MM.1S (cell line): ENCODE data around the gene MTHFD1L.
"Not testable (repeated sequence)": the region's sequence is repeated elsewhere in the genome, so short reads cannot be mapped to it uniquely, and the experiment has no call there.

Experiments used
- DNase-seq: peaks from one replicate; pipeline ENCODE4 v3.0.0-alpha.2; 2015
- H2AFZ ChIP-seq: fragments of 300-600 bp; sonication (generic); 2 replicates; pipeline ENCODE4 v1.6.0; 2016; ENCODE audit warnings: antibody characterized with exemption, low read length
- H3F3A ChIP-seq: fragments of 300-600 bp; sonication (generic); 2 replicates; pipeline ENCODE4 v1.6.1; 2016; ENCODE audit warnings: mild to moderate bottlenecking, antibody characterized with exemption, low read length, moderate library complexity, mixed read lengths; ENCODE audit not compliant: insufficient read depth
- H3K27ac ChIP-seq: fragments of 300-600 bp; sonication (generic); 2 replicates; pipeline ENCODE4 v1.5.1; 2016; ENCODE audit warnings: mild to moderate bottlenecking, low read length
- H3K27me3 ChIP-seq: fragments of 300-600 bp; sonication (generic); replicated peaks from 2 replicates; pipeline ENCODE4 v1.6.0; 2016; ENCODE audit warnings: low read length; ENCODE audit not compliant: insufficient read depth
- H3K36me3 ChIP-seq: fragments of 300-600 bp; sonication (generic); replicated peaks from 2 replicates; pipeline ENCODE4 v1.6.1; 2016; ENCODE audit warnings: mild to moderate bottlenecking, low read length, mixed read lengths; ENCODE audit not compliant: insufficient read depth
- H3K4me1 ChIP-seq: fragments of 300-600 bp; sonication (generic); 2 replicates; pipeline ENCODE4 v1.6.1; 2016; ENCODE audit warnings: low read length, mixed read lengths
- H3K4me2 ChIP-seq: fragments of 300-600 bp; sonication (generic); 2 replicates; pipeline ENCODE4 v1.6.0; 2016; ENCODE audit warnings: low read depth, low read length
- H3K4me3 ChIP-seq: fragments of 300-600 bp; sonication (generic); 2 replicates; pipeline ENCODE4 v1.5.1; 2016; ENCODE audit warnings: low read length, mixed read lengths
- H3K79me2 ChIP-seq: fragments of 300-600 bp; sonication (generic); 2 replicates; pipeline ENCODE4 v1.6.1; 2016; ENCODE audit warnings: mixed run types, low read length, mixed read lengths
- H3K9ac ChIP-seq: fragments of 300-600 bp; sonication (generic); 2 replicates; pipeline ENCODE4 v1.6.1; 2016; ENCODE audit warnings: low read length, mixed read lengths
- H3K9me2 ChIP-seq: fragments of 300-600 bp; sonication (generic); replicated peaks from 2 replicates; pipeline ENCODE4 v1.6.1; 2016; ENCODE audit warnings: mild to moderate bottlenecking, low read length, mixed read lengths; ENCODE audit not compliant: insufficient read depth
- H3K9me3 ChIP-seq: fragments of 300-600 bp; sonication (generic); replicated peaks from 2 replicates; pipeline ENCODE4 v1.6.1; 2016; ENCODE audit warnings: mild to moderate bottlenecking, low read length, mixed read lengths; ENCODE audit not compliant: insufficient read depth
- H4K20me1 ChIP-seq: fragments of 300-600 bp; sonication (generic); 2 replicates; pipeline ENCODE4 v1.6.1; 2016; ENCODE audit warnings: mild to moderate bottlenecking, low read length, moderate library complexity, mixed read lengths; ENCODE audit not compliant: insufficient read depth
- EZH2phosphoT487 ChIP-seq: fragments of 300-600 bp; sonication (generic); IDR thresholded peaks from 2 replicates; pipeline ENCODE4 v1.6.1; 2018; ENCODE audit warnings: antibody characterized with exemption, low read length
- TF ChIP-seq, protein P1 (sequence below): fragments of 300-600 bp; sonication (generic); IDR thresholded peaks from 2 replicates; pipeline ENCODE4 v1.5.1; 2016; ENCODE audit warnings: antibody characterized with exemption, low read length, mixed read lengths

Gene MTHFD1L

DNA sequence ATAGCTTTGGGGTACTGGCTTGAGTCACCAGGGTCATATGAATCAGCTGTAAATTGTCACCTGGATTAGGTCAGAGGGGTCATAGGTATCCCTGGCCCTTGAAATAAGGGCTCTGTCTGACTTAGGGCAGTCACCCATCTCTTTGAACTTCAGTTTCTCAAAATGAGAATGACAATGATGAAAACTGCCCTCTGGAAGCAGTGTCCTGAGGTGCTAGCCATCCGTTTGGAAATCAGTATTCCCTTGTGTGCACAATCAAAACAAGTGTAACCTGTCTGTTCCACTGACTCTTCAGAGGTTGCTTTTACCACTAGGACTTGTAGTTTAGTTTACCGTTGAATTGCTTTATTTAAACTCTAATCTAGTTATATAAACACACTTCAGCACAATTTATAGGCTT lies 259.7 kb downstream of the MTHFD1L start:
- not testable (repeated sequence) for H3K27ac ChIP-seq, H3K4me1 ChIP-seq, H3K4me2 ChIP-seq, H3F3A ChIP-seq, H2AFZ ChIP-seq, H3K9me3 ChIP-seq, H3K79me2 ChIP-seq, H3K9me2 ChIP-seq, H3K27me3 ChIP-seq, H3K36me3 ChIP-seq, H4K20me1 ChIP-seq, H3K9ac ChIP-seq, DNase-seq, H3K4me3 ChIP-seq

DNA sequence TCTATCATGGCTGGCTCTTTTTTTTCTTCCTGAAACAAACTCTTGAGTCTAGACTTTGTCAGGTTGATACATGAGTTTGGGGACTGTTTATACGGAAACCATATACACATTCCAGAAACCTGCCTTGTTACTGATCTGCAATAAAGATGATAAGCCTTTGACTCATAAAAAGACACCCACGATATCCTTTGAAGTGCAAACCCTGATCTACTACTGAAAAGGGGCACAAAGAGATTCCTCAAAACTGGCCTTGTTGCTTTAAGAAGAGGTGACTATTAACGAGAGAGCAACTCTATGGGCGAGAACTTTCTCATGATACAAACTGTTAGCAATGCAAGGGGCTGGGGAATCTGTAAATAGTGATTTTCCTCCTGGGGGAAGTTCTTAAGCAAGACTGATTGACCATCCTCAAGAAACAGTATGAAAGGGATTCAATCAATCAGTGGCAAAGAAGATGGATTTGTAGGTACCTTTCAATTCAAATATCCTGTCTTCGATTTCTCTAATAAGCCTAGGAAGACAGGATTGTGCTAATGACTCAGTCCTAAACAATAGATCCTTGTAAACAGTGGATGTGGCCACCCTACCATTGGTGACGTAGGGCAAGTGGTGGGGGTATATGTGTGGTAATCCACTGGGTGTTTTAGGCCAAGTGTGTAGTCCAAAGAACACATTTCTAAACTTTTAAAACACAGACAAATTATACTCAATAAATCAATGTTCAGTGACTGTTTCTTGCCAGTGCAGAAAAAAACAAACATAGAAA lies 260.3 kb downstream of the MTHFD1L start:
- not testable (repeated sequence) for H3F3A ChIP-seq, H3K4me3 ChIP-seq, H3K9me2 ChIP-seq, DNase-seq, H4K20me1 ChIP-seq, H3K4me1 ChIP-seq, H3K27me3 ChIP-seq, H3K4me2 ChIP-seq, H3K27ac ChIP-seq, H3K9me3 ChIP-seq, H3K9ac ChIP-seq, H2AFZ ChIP-seq, H3K79me2 ChIP-seq, H3K36me3 ChIP-seq

DNA sequence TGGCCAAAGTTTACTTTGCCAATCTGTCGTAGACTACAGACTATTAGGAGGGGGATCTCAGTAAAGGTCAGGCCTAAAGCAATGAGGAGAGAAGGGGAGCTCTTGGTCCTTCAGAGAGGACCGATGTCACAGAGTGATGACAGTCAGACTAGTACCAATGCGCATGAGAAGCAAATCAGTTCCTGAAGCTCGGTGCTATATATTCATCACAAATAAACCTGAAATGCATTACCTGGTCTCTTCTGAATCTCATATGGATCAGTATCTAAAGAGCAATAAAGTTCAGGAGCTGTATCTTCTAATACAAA lies 260.9 kb downstream of the MTHFD1L start:
- H3K4me1 ChIP-seq, H3K27ac ChIP-seq, H3K4me2 ChIP-seq, H3K27me3 ChIP-seq, H3K9me3 ChIP-seq, H3K9ac ChIP-seq, H2AFZ ChIP-seq, H3K9me2 ChIP-seq, H3F3A ChIP-seq, H3K36me3 ChIP-seq, H3K79me2 ChIP-seq, H4K20me1 ChIP-seq, DNase-seq, H3K4me3 ChIP-seq: not testable (repeated sequence)

DNA sequence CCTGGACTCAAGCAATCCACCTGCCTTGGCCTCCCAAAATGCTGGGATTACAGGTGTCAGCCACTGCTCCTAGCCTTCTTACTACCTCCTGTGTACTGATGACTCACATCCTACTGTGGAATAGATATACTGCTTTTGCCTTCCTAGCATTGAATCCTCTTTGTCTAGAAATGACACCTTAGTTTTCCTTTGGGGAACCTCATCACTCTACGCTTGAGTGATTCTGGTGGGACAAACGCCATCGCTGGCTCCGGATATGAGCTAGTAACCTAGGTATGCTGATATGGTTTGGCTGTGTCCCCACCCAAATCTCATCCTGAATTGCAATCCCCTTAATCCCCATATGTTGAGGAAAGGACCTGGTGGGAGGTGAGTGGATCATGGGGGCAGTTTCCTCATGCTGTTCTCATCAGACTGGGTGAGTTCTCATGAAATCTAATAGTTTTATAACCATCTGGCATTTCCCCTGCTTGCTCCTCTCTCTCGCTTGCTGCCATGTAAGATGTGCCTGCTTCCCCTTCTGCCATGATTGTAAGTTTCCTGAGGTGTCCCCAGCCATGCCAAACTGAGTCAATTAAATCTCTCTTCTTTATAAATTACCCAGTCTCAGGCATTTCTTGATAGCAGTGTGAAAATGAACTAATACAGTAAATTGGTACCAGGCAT lies 261.8 kb downstream of the MTHFD1L start:
- not testable (repeated sequence) for H3K9me3 ChIP-seq, H3K4me2 ChIP-seq, H3K79me2 ChIP-seq, H3K4me3 ChIP-seq, H3K27ac ChIP-seq, H3K27me3 ChIP-seq, H3K9ac ChIP-seq, H2AFZ ChIP-seq, H3K36me3 ChIP-seq, DNase-seq, H3F3A ChIP-seq, H3K9me2 ChIP-seq, H4K20me1 ChIP-seq, H3K4me1 ChIP-seq

DNA sequence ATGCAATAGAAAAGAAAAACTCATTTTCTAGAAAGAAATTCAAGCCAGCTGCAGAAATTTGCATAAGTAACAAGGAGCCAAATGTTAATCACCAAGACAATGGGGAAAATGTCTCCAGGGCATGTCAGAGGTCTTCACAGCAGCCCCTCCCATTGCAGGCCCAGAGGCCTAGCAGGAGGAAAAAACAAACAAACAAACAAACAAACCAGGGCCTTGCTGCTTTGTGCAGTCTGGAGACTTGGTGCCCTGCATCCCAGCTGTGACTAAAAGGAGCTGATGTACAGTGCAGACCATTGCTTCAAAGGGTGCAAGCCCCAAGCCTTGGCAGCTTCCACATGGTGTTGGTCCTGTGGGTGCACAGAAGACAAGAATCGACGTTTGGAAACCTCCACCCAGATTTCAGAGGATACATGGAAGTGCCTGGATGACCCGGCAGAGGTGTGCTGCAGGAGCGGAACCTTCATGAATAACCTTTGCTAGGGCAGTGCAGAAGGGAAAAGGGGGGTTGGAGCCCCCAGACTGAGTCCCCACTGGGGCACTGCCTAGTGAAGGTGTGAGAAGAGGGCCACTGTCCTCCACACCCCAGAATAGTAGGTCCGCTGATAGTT lies 263.4 kb downstream of the MTHFD1L start:
- H3K4me1 ChIP-seq: no peaks in the 10 kb centered on the region
- no peak for DNase-seq
- H3K4me2 ChIP-seq: no peak overlapping the region
- no peaks in the 10 kb centered on the region for H3K79me2 ChIP-seq
- no peak overlapping the region for H2AFZ ChIP-seq
- H3K36me3 ChIP-seq: no peaks in the 10 kb centered on the region
- no peak for TF ChIP-seq EZH2phosphoT487
- TF ChIP-seq, protein P1, sequence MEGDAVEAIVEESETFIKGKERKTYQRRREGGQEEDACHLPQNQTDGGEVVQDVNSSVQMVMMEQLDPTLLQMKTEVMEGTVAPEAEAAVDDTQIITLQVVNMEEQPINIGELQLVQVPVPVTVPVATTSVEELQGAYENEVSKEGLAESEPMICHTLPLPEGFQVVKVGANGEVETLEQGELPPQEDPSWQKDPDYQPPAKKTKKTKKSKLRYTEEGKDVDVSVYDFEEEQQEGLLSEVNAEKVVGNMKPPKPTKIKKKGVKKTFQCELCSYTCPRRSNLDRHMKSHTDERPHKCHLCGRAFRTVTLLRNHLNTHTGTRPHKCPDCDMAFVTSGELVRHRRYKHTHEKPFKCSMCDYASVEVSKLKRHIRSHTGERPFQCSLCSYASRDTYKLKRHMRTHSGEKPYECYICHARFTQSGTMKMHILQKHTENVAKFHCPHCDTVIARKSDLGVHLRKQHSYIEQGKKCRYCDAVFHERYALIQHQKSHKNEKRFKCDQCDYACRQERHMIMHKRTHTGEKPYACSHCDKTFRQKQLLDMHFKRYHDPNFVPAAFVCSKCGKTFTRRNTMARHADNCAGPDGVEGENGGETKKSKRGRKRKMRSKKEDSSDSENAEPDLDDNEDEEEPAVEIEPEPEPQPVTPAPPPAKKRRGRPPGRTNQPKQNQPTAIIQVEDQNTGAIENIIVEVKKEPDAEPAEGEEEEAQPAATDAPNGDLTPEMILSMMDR: no peak
- H3K4me3 ChIP-seq: no peak overlapping the region
- H3F3A ChIP-seq: no peaks in the 10 kb centered on the region
- no peaks in the 10 kb centered on the region for H3K9me3 ChIP-seq
- no peak overlapping the region for H3K9ac ChIP-seq
- H3K27ac ChIP-seq: no peak overlapping the region
- no peaks in the 10 kb centered on the region for H4K20me1 ChIP-seq
- no peaks in the 10 kb centered on the region for H3K9me2 ChIP-seq
- H3K27me3 ChIP-seq: no peaks in the 10 kb centered on the region
